ENCODE measurements around the gene FCHSD2.

GRCh38 chr11:73077454-73077853 lies 64.7 kb downstream of the FCHSD2 start:
- TF ChIP-seq EZH2 (IDR thresholded peaks at IDR 0.05; ENCODE audit: insufficient read depth, low read length) (no peak), CTCF (IDR thresholded peaks at IDR 0.05; ENCODE audit: insufficient read depth, low read depth, low read length) (no peak)

Measured in astrocyte (in vitro differentiated cells and primary cell).